GM03348 (cell line): ENCODE results near the gene TNFAIP8L3.
"Not testable (repeated sequence)": the region's sequence is repeated elsewhere in the genome, so short reads cannot be mapped to it uniquely, and the experiment has no call there.

Experiments
- DNase-seq: peaks from one replicate; pipeline ENCODE4 v3.0.0; 2012; ENCODE audit warnings: low spot score

Gene TNFAIP8L3

DNA sequence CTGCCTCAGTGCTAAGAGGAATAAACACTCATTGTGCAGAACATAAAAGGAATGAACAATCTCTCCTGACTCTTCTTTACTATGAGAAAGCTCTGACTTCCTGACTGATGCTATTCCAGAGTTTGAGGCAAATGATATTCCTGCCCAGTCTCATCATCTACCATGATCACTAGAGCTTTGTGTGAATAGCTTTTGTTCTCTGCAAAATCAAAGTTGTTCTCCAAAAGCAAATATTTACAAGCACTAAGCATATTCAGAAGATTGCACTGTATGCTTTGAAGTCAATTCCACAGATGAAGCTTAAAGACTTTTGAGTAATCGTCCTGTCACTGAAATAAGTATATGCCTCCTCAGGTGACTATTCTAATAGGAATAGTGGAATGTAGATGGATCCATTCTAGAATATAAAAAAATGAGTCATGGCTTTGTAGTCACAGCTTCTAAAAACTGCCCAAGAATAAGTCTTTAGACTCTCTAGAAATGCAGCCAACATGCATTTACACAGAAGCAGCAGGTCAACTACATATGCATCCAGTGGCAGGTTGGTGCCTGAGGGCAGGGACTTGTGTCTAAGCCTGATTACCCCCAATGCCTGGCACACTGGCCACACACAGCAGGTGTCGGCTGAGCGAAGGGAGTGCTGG, 34.6 kb downstream of the TNFAIP8L3 start:
- DNase-seq: no peak

- DNase-seq: no peak
Observed at GRCh38 chr15:51054535-51054934, 40.2 kb downstream of the TNFAIP8L3 start.

- DNase-seq: no peak
Observed at GRCh38 chr15:51053571-51053970, 41.1 kb downstream of the TNFAIP8L3 start.

GRCh38 chr15:51051776-51052175, 42.9 kb downstream of the TNFAIP8L3 start:
- DNase-seq: peak; percentile 33

DNA sequence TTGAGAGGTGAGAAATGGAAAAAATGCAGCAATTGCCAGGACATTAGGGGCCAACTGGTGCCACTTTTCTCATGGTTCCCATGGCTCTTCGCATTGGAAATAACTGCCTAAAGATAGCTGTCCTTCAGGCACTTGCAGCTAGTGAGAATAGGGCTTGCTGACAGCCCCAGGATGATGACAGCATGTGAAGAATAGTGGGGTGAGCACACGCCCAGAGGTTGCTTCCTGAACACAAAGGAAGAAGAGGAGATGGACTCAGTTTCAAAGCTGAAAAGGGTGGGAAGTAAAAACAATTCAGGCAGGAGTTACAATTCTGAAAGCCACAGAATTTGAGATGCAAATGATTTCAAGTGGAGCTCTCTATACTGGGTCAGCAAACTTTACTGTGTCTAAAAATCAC, 45.6 kb downstream of the TNFAIP8L3 start:
- no peak for DNase-seq

DNA sequence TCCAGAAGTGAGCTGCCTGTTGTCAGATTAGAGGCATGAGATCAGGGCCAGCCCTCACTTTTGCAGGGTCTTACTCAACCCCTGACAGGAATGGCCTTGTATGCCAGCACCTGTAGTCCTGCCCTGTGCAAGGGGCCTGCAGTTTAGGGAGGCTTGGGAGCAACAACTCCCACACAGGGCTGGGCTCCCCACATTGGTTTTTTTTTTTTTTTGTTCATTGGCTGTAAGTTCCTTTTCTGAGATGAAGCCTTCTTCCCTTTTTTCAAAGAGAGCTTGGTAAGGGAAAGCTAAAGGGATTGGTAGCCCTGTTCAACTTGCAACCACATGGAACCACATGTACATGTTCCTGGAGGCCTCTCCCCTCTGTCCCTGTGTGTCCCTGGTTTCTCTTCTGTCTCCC, 46.4 kb downstream of the TNFAIP8L3 start:
- no peak for DNase-seq

GRCh38 chr15:51046799-51047449, 47.8 kb downstream of the TNFAIP8L3 start:
- DNase-seq: peak; percentile 9

DNA sequence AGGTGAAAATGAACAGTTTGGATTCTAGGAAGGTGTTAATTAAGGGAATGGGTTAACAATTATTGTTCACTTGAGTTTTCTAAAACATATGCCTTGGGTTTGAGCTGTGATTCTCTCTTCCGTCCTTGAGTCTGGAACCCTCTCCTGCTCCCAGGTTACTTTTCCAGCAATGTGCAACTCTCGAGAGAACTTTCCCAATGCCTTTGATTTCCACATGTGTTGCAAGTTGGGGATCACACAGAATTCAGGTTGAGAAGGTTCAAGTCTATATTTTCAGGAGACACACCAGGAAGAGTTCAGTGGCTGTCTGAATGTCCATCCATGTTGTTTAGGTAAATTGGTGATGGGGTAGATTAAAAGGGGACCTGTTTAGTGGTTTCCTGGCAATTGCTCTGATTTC, 48.7 kb downstream of the TNFAIP8L3 start:
- no peak for DNase-seq

DNA sequence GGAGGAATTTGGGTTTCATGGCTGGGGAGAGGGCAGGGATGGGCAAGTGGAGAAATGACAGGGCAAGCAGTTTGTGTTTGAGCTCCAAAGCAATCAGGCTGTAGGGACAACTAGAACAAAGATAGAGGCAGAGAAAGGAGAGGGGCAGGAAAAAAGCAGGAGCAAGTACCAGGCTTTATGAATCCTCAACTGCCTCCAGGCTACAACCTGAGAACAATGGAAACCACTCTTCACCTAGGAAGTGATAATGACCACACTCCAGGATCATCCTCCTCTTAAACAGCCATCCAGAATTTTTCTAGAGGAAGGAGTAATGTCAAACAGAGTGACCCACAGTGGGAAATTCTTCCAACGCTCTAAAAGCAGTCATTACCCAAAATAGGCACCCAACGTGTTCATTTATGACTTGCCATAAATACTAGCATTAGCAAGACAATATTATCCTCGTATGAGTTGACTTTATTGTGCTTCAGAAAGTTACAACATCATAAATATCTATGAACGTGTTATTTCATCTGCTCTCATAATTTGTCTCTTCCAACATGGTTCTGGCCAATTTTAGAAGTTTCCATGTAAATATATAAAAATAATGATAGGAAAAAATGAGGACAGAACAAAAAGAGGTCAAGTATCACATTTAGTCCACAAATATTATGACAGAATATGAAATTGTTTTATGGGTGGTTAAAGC, 50.5 kb downstream of the TNFAIP8L3 start:
- DNase-seq: no peak

DNA sequence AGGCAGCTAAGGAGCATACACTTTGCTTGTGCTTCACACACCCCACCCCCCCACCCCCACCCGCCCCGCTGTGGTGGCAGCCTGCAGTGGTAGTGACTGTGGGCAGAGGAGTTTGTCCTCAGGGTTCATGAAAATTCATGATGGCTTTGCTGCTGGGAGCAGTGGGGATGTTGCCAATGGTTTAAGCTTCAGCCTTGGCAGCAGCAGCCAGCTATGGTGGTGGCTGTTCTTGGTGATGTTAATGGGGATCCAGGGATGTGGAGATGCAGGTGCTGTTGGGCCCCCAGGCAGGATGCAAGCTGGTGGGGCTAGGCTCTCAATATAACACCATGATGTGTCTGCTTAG, 55.8 kb downstream of the TNFAIP8L3 start:
- no peak for DNase-seq

GRCh38 chr15:51038162-51038973, 56.3 kb downstream of the TNFAIP8L3 start:
- DNase-seq: no peak

DNA sequence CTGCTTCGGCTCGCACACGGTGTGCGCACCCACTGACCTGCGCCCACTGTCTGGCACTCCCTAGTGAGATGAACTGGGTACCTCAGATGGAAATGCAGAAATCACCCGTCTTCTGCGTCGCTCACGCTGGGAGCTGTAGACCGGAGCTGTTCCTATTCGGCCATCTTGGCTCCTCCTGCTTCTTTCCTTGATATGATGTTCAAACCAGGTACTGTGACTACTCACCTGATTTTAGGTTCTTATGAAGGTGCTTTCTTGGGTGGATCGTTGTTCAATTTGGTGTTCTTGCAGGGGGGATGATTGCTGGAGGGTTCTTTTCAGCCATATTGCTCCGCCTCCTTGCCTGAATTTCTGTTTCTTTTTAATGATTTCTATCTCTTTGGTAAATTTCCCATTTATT, 57.2 kb downstream of the TNFAIP8L3 start:
- DNase-seq: not testable (repeated sequence)

- peak; percentile 28 for DNase-seq
Observed at GRCh38 chr15:51030649-51031316, 63.9 kb downstream of the TNFAIP8L3 start.

DNA sequence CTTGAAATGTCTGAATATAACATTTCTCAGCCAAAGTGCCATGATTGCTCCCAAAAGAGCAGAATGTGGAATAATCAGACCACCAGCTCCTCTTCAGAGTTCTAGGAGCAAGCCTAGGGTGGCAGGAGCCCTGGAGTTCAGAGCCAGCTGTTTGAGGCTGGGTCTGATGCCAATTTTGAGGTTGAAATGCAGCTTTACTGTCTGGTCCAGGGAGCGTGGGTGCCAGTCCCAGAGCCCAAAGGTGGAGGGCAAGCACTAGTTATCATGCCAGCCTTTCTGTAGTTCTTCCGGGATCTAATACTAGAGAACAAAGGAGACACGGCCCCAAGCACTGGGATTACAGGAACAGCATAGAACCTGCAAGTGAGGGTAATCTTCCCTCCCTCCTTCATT, 69.3 kb downstream of the TNFAIP8L3 start:
- no peak for DNase-seq

GRCh38 chr15:51024735-51025453, 69.8 kb downstream of the TNFAIP8L3 start:
- DNase-seq: peak; percentile 36

DNA sequence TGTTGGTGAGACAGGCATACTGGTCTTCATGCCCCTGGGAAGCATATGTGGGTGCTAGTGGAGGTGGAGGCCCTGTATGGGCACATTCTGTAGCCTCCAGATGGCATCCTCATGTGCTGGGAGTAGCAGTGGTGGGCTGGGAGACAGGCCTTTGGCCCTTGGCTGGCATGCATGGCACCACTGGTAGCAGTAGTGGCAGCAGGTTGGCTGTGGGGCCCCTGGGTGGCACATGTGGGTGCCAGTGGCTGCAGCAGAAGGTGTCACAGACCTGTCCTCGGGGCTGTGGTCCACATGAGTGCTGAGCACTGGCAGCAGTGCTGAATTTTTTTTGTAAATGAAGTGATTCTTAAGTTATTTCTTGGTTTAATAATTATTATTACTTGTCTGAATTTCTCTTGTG, 71.2 kb downstream of the TNFAIP8L3 start:
- no peak for DNase-seq

- no peak for DNase-seq
Observed at GRCh38 chr15:51022206-51022605, 72.5 kb downstream of the TNFAIP8L3 start.

- no peak for DNase-seq
Observed at GRCh38 chr15:51016615-51017014, 78.1 kb downstream of the TNFAIP8L3 start.

DNA sequence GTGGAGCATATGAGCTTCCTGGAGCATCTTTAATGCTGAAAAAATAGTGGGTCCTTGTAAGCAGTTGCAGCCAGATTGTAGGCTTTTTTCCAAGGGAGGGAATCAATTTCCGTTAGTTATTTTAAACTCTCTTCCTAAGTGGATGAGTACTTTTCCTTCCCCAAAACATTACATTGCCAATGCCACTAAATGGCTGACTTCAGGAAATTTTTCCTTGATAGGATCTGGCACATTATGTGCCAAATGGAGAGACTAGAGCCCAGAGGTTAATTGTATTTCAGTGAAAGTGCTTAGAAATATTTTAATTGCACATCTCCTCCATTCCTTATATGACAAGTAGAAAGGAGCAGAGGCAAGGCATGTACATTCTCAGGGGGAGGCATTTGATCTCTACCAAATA, 83.5 kb downstream of the TNFAIP8L3 start:
- no peak for DNase-seq

DNA sequence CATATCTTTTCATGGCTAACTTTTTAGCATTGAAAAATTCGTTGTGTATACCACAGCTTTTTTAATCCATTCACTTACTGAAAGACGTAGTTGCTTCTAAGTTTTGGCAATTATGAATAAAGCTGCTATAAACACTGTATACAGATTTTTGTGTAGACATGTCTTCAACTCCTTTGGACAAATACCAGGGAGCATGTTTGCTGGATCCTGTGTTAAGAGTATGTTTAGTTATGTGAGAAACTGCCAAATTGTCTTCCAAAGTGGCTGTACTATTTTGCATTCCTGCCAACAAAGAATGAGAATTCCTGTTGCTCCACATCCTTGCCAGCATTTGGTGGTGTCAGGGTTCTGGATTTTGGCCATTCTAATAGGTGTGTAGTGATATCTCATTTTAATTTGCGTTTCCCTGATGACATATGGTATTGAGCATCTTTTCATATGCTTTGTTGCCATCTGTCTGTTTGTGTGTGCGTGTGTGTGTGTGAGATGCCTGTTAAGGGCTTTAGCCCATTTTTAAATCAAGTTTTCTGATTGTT, 87.5 kb downstream of the TNFAIP8L3 start:
- DNase-seq: no peak
